HG03439 (cell line): ENCODE measurements around the gene FMNL2.

Experiments
- ATAC-seq: cut with Tn5 transposase; IDR thresholded peaks from one replicate; pipeline ENCODE4 v1.9.1; 2021; ENCODE audit warnings: mild to moderate bottlenecking, moderate library complexity; ENCODE audit not compliant: unreplicated experiment

FMNL2 gene

GRCh38 chr2:152337511-152337903, 2.5 kb downstream of the FMNL2 start:
- ATAC-seq, result no peak

- ATAC-seq, result no peak
Measured at GRCh38 chr2:152339556-152340286, 4.7 kb downstream of the FMNL2 start.

GRCh38 chr2:152342259-152343046, 7.5 kb downstream of the FMNL2 start:
- no peak for ATAC-seq

GRCh38 chr2:152343426-152343825, 8.5 kb downstream of the FMNL2 start:
- ATAC-seq, result no peak

- no peak for ATAC-seq
Measured at GRCh38 chr2:152344579-152345195, 9.7 kb downstream of the FMNL2 start.

- ATAC-seq, result no peak
Measured at GRCh38 chr2:152347076-152347475, 12.1 kb downstream of the FMNL2 start.

GRCh38 chr2:152348388-152348787, 13.4 kb downstream of the FMNL2 start:
- ATAC-seq, result no peak

- no peak for ATAC-seq
Measured at GRCh38 chr2:152349416-152349815, 14.4 kb downstream of the FMNL2 start.

- ATAC-seq, result no peak
Measured at GRCh38 chr2:152350155-152350679, 15.2 kb downstream of the FMNL2 start.

GRCh38 chr2:152352616-152353015, 17.6 kb downstream of the FMNL2 start:
- ATAC-seq, result no peak

GRCh38 chr2:152353364-152353763, 18.4 kb downstream of the FMNL2 start:
- ATAC-seq, result no peak

GRCh38 chr2:152354069-152354755, 19.2 kb downstream of the FMNL2 start:
- no peak for ATAC-seq

- ATAC-seq, result no peak
Measured at GRCh38 chr2:152354909-152355308, 19.9 kb downstream of the FMNL2 start.

GRCh38 chr2:152355409-152355831, 20.4 kb downstream of the FMNL2 start:
- ATAC-seq, result no peak

GRCh38 chr2:152359573-152360363, 24.8 kb downstream of the FMNL2 start:
- ATAC-seq, result no peak

GRCh38 chr2:152363936-152364335, 29.0 kb downstream of the FMNL2 start:
- ATAC-seq, result no peak

GRCh38 chr2:152367547-152368390, 32.8 kb downstream of the FMNL2 start:
- peak; percentile 88 for ATAC-seq

GRCh38 chr2:152369176-152369860, 34.3 kb downstream of the FMNL2 start:
- no peak for ATAC-seq

- ATAC-seq, result no peak
Measured at GRCh38 chr2:152370783-152371182, 35.8 kb downstream of the FMNL2 start.
